ENCODE measurements around the gene NCKAP1. TPM values are rescaled to one million over a fixed set of nuclear protein-coding genes. Genes with fewer than 3 reads are reported as not detected.

Gene NCKAP1
- total RNA-seq, 5 donors from 2014 or later (not counting 1 experiment from before 2014, with no cell fraction given): 2.6 to 7.6 (median 4.9) TPM

- no peak for DNase-seq
- Histone ChIP-seq H3K9me3 (no peaks in the 10 kb centered on the region), H3K27ac (ENCODE audit: low read length) (no peak overlapping the region), H3K27me3 (replicated peaks in 1 of 2; ENCODE audit: control insufficient read depth in 2 of 2, extremely low read depth in 1 of 2, insufficient read depth in 2 of 2, low read length in 1 of 2) (no peaks in the 10 kb centered on the region), H3K4me1 (ENCODE audit: control insufficient read depth in 1 of 2, extremely low read depth in 1 of 2, insufficient read depth in 2 of 2, low read length in 2 of 2) (no peaks in the 10 kb centered on the region), H3K4me3 (ENCODE audit: control insufficient read depth in 1 of 2, extremely low read depth in 1 of 2, low read length in 1 of 2) (no peak overlapping the region), H3K36me3 (ENCODE audit: control insufficient read depth in 2 of 2, extremely low read depth in 1 of 2, insufficient read depth in 1 of 2, low read length in 1 of 2) (peaks cover 0 to 4% of the 10 kb centered on the region in 2 donors)
- H3K27ac Mint-ChIP-seq: no peak overlapping the region
- H3K27me3 Mint-ChIP-seq: no peaks in the 10 kb centered on the region
- no peak for ATAC-seq (replicated peaks in 1 of 4)
- peaks cover 18% of the 10 kb centered on the region for H3K36me3 Mint-ChIP-seq
- POLR2A ChIA-PET: interaction anchor here in 1 of 2 donors (0.6 kb wide), 1 partner anchor 69 kb away, joined by 3 read pairs; no protein-coding TSS in a partner anchor
- no CpG with 5 or more reads among the region's 3 CpGs for whole genome bisulfite sequencing (ENCODE audit: insufficient coverage)
- no peak overlapping the region for H3K4me3 Mint-ChIP-seq
- H3K4me1 Mint-ChIP-seq: no peaks in the 10 kb centered on the region
- H3K9me3 Mint-ChIP-seq: no peaks in the 10 kb centered on the region
- CTCF ChIA-PET: no interaction called here
Measured at GRCh38 chr2:182951948-182952663, 86.2 kb downstream of the NCKAP1 start.

- Mint-ChIP-seq H3K9me3 (no peaks in the 10 kb centered on the region), H3K27ac (no peak overlapping the region), H3K36me3 (peaks cover 23% of the 10 kb centered on the region), H3K27me3 (no peaks in the 10 kb centered on the region), H3K4me1 (no peaks in the 10 kb centered on the region), H3K4me3 (no peak overlapping the region)
- WGBS (ENCODE audit: insufficient coverage): no CpG with 5 or more reads among the region's 3 CpGs
- no peak overlapping the region for H3K27ac ChIP-seq (ENCODE audit: low read length)
- peaks cover 0 to 4% of the 10 kb centered on the region in 2 donors for H3K36me3 ChIP-seq (ENCODE audit: control insufficient read depth in 2 of 2, extremely low read depth in 1 of 2, insufficient read depth in 1 of 2, low read length in 1 of 2)
- no peak for ATAC-seq (replicated peaks in 1 of 4)
- no peaks in the 10 kb centered on the region for H3K4me1 ChIP-seq (ENCODE audit: control insufficient read depth in 1 of 2, extremely low read depth in 1 of 2, insufficient read depth in 2 of 2, low read length in 2 of 2)
- ChIA-PET POLR2A (no interaction called here), CTCF (interaction anchor here in 1 of 2 donors (0.6 kb wide), 1 partner anchor 177 kb away, joined by 3 read pairs; no protein-coding TSS in a partner anchor)
- no peaks in the 10 kb centered on the region for H3K27me3 ChIP-seq (replicated peaks in 1 of 2; ENCODE audit: control insufficient read depth in 2 of 2, extremely low read depth in 1 of 2, insufficient read depth in 2 of 2, low read length in 1 of 2)
- DNase-seq: no peak
- no peaks in the 10 kb centered on the region for H3K9me3 ChIP-seq
- no peak overlapping the region for H3K4me3 ChIP-seq (ENCODE audit: control insufficient read depth in 1 of 2, extremely low read depth in 1 of 2, low read length in 1 of 2)
Measured at GRCh38 chr2:182950546-182950945, 87.7 kb downstream of the NCKAP1 start.

GRCh38 chr2:182949572-182950189 is 88.6 kb downstream of the NCKAP1 start:
- H3K4me1 Mint-ChIP-seq: no peaks in the 10 kb centered on the region
- Histone ChIP-seq H3K4me3 (ENCODE audit: control insufficient read depth in 1 of 2, extremely low read depth in 1 of 2, low read length in 1 of 2) (no peak overlapping the region), H3K9me3 (no peaks in the 10 kb centered on the region), H3K4me1 (ENCODE audit: control insufficient read depth in 1 of 2, extremely low read depth in 1 of 2, insufficient read depth in 2 of 2, low read length in 2 of 2) (no peaks in the 10 kb centered on the region), H3K27ac (ENCODE audit: low read length) (no peak overlapping the region), H3K36me3 (ENCODE audit: control insufficient read depth in 2 of 2, extremely low read depth in 1 of 2, insufficient read depth in 1 of 2, low read length in 1 of 2) (peaks cover 0 to 4% of the 10 kb centered on the region in 2 donors), H3K27me3 (replicated peaks in 1 of 2; ENCODE audit: control insufficient read depth in 2 of 2, extremely low read depth in 1 of 2, insufficient read depth in 2 of 2, low read length in 1 of 2) (no peaks in the 10 kb centered on the region)
- H3K36me3 Mint-ChIP-seq: peaks cover 26% of the 10 kb centered on the region
- ATAC-seq (replicated peaks in 1 of 4): no peak
- DNase-seq: no peak
- no peak overlapping the region for H3K4me3 Mint-ChIP-seq
- WGBS (ENCODE audit: insufficient coverage): 89% methylated on average over 5 of the region's 5 CpGs
- H3K9me3 Mint-ChIP-seq: no peaks in the 10 kb centered on the region
- H3K27ac Mint-ChIP-seq: no peak overlapping the region
- ChIA-PET CTCF (no interaction called here), POLR2A (interaction anchor here in 1 of 2 donors (0.7 kb wide), 1 partner anchor 127 kb away, joined by 5 read pairs; no protein-coding TSS in a partner anchor)
- H3K27me3 Mint-ChIP-seq: no peaks in the 10 kb centered on the region

GRCh38 chr2:182949052-182949451 is 89.2 kb downstream of the NCKAP1 start:
- Mint-ChIP-seq H3K9me3 (no peaks in the 10 kb centered on the region), H3K27ac (no peak overlapping the region), H3K4me3 (no peak overlapping the region), H3K27me3 (no peaks in the 10 kb centered on the region), H3K36me3 (peaks cover 24% of the 10 kb centered on the region), H3K4me1 (no peaks in the 10 kb centered on the region)
- CTCF ChIA-PET: interaction anchor here in 1 of 2 donors (0.6 kb wide), 1 partner anchor 14 kb away, joined by 7 read pairs; no protein-coding TSS in a partner anchor
- H3K27me3 ChIP-seq (replicated peaks in 1 of 2; ENCODE audit: control insufficient read depth in 2 of 2, extremely low read depth in 1 of 2, insufficient read depth in 2 of 2, low read length in 1 of 2): no peaks in the 10 kb centered on the region
- H3K4me3 ChIP-seq (ENCODE audit: control insufficient read depth in 1 of 2, extremely low read depth in 1 of 2, low read length in 1 of 2): no peak overlapping the region
- no peak for DNase-seq
- no CpG with 5 or more reads among the region's 4 CpGs for WGBS (ENCODE audit: insufficient coverage)
- ATAC-seq (replicated peaks in 1 of 4): no peak
- H3K36me3 ChIP-seq (ENCODE audit: control insufficient read depth in 2 of 2, extremely low read depth in 1 of 2, insufficient read depth in 1 of 2, low read length in 1 of 2): peaks cover 0 to 4% of the 10 kb centered on the region in 2 donors
- no peaks in the 10 kb centered on the region for H3K4me1 ChIP-seq (ENCODE audit: control insufficient read depth in 1 of 2, extremely low read depth in 1 of 2, insufficient read depth in 2 of 2, low read length in 2 of 2)
- no peaks in the 10 kb centered on the region for H3K9me3 ChIP-seq
- no peak overlapping the region for H3K27ac ChIP-seq (ENCODE audit: low read length)
- POLR2A ChIA-PET: interaction anchor here in 1 of 2 donors (0.7 kb wide), 1 partner anchor 128 kb away, joined by 5 read pairs; no protein-coding TSS in a partner anchor

GRCh38 chr2:182946958-182947369 is 91.3 kb downstream of the NCKAP1 start:
- H3K27ac Mint-ChIP-seq: no peak overlapping the region
- CTCF ChIA-PET: no interaction called here
- no peaks in the 10 kb centered on the region for H3K4me1 Mint-ChIP-seq
- ATAC-seq (replicated peaks in 1 of 4) (no peak), DNase-seq (no peak)
- Histone ChIP-seq H3K27ac (ENCODE audit: low read length) (no peak overlapping the region), H3K9me3 (no peaks in the 10 kb centered on the region), H3K4me1 (ENCODE audit: control insufficient read depth in 1 of 2, extremely low read depth in 1 of 2, insufficient read depth in 2 of 2, low read length in 2 of 2) (no peaks in the 10 kb centered on the region), H3K27me3 (replicated peaks in 1 of 2; ENCODE audit: control insufficient read depth in 2 of 2, extremely low read depth in 1 of 2, insufficient read depth in 2 of 2, low read length in 1 of 2) (no peaks in the 10 kb centered on the region), H3K4me3 (ENCODE audit: control insufficient read depth in 1 of 2, extremely low read depth in 1 of 2, low read length in 1 of 2) (no peak overlapping the region), H3K36me3 (ENCODE audit: control insufficient read depth in 2 of 2, extremely low read depth in 1 of 2, insufficient read depth in 1 of 2, low read length in 1 of 2) (no peaks in the 10 kb centered on the region)
- no peaks in the 10 kb centered on the region for H3K9me3 Mint-ChIP-seq
- H3K36me3 Mint-ChIP-seq: peaks cover 24% of the 10 kb centered on the region
- WGBS (ENCODE audit: insufficient coverage): no CpG with 5 or more reads among the region's 1 CpG
- no peaks in the 10 kb centered on the region for H3K27me3 Mint-ChIP-seq
- no peak overlapping the region for H3K4me3 Mint-ChIP-seq
- POLR2A ChIA-PET: no interaction called here

GRCh38 chr2:182943339-182943738 is 94.9 kb downstream of the NCKAP1 start:
- Mint-ChIP-seq H3K9me3 (no peaks in the 10 kb centered on the region), H3K4me1 (no peaks in the 10 kb centered on the region), H3K27ac (no peak overlapping the region), H3K4me3 (no peak overlapping the region), H3K27me3 (no peaks in the 10 kb centered on the region), H3K36me3 (peaks cover 37% of the 10 kb centered on the region)
- no CpG with 5 or more reads among the region's 2 CpGs for WGBS (ENCODE audit: insufficient coverage)
- no peak overlapping the region for H3K27ac ChIP-seq (ENCODE audit: low read length)
- no peaks in the 10 kb centered on the region for H3K36me3 ChIP-seq (ENCODE audit: control insufficient read depth in 2 of 2, extremely low read depth in 1 of 2, insufficient read depth in 1 of 2, low read length in 1 of 2)
- H3K4me3 ChIP-seq (ENCODE audit: control insufficient read depth in 1 of 2, extremely low read depth in 1 of 2, low read length in 1 of 2): no peak overlapping the region
- H3K9me3 ChIP-seq: no peaks in the 10 kb centered on the region
- ChIA-PET CTCF (no interaction called here), POLR2A (no interaction called here)
- no peak for DNase-seq
- H3K4me1 ChIP-seq (ENCODE audit: control insufficient read depth in 1 of 2, extremely low read depth in 1 of 2, insufficient read depth in 2 of 2, low read length in 2 of 2): no peaks in the 10 kb centered on the region
- H3K27me3 ChIP-seq (replicated peaks in 1 of 2; ENCODE audit: control insufficient read depth in 2 of 2, extremely low read depth in 1 of 2, insufficient read depth in 2 of 2, low read length in 1 of 2): no peaks in the 10 kb centered on the region
- ATAC-seq (replicated peaks in 1 of 4): no peak
